Peyer's patch (tissue), 4 donors: ENCODE results near the gene VPS26A.

Experiments used
- CTCF ChIP-seq, 6 experiments: fragments of 450-650 bp in 4 of 6; fragments of 200-600 bp in 2 of 6; sonication (generic) in 1 of 6; IDR thresholded peaks; one replicate each; pipeline ENCODE4 v1.5.1; 2017 to 2019; ENCODE audit warnings: antibody characterized with exemption in 6 of 6, mild to moderate bottlenecking in 3 of 6, moderate library complexity in 1 of 6
- POLR2A ChIP-seq, 2 donors: fragments of 450-650 bp; IDR thresholded peaks; one replicate each; pipeline ENCODE4 v1.5.1; 2017; ENCODE audit warnings: antibody characterized with exemption in 2 of 2, mild to moderate bottlenecking in 2 of 2, moderate library complexity in 2 of 2

- TF ChIP-seq CTCF (IDR thresholded peaks at IDR 0.05) = no peak
- no peak for TF ChIP-seq POLR2A (IDR thresholded peaks at IDR 0.05)
These were observed 62.5 kb downstream of the VPS26A start for GRCh38 chr10:69186524-69186923.
